HepG2 (cell line): ENCODE results near the gene MBOAT7. TPM values are rescaled to one million over a fixed set of nuclear protein-coding genes. Genes with fewer than 3 reads are reported as not detected.

Experiments
- ATAC-seq: fragments of 200-7000 bp; cut with Tn5 transposase; 3 replicates; pipeline ENCODE4 v1.9.1; 2020; ENCODE audit warnings: mild to moderate bottlenecking, moderate library complexity
- BruUV-seq: library from RNA; stranded (reverse); fragments of 400-500 nt; replicated peaks from 2 replicates; lab custom pipeline; 2021; lab: Mats Ljungman, UMichigan
- CTCF ChIA-PET: fragments of 300-600 bp; formaldehyde crosslinking; extraction: SDS; loops from one replicate; lab custom pipeline; 2021; ENCODE audit warnings: low total read pairs, inconsistent platforms, low intra/inter-chr PET ratio; lab: Yijun Ruan, JAX
- POLR2A ChIA-PET: fragments of 350-600 bp; sonication (Branson Sonifier 250); formaldehyde crosslinking; loops from one replicate; lab custom pipeline; 2020; ENCODE audit warnings: antibody characterized with exemption, inconsistent platforms; lab: Yijun Ruan, JAX
- DNase-seq: peaks from one replicate; pipeline ENCODE4 v3.0.0-alpha.2; 2015; ENCODE audit warnings: low spot score
- FAIRE-seq: peaks from 3 replicates; lab custom pipeline; 2011; peaks lifted over from hg19 to GRCh38; lab: Jason Lieb, UNC
- H2AFZ ChIP-seq: one replicate; pipeline ENCODE4 v1.6.1; 2011; ENCODE audit warnings: low read length, inconsistent platforms
- H3K27ac ChIP-seq: fragments of 300-600 bp; 3 replicates; pipeline ENCODE4 v1.8.0; 2011; ENCODE audit warnings: mixed run types, mild to moderate bottlenecking, mixed read lengths, low read length, inconsistent platforms; ENCODE audit not compliant: insufficient read depth; ENCODE audit errors: extremely low read length
- H3K27me3 ChIP-seq, 2 experiments: fragments of 200-600 bp in 1 of 2; 2 replicates in 1 of 2; 3 replicates in 1 of 2; pipeline versions ENCODE4 v1.6.0 to v1.8.0; 2011; ENCODE audit warnings: low read length in 2 of 2, mild to moderate bottlenecking in 2 of 2, moderate library complexity in 2 of 2, inconsistent platforms in 1 of 2; ENCODE audit not compliant: insufficient read depth in 2 of 2, control insufficient read depth in 1 of 2
- H3K36me3 ChIP-seq, 2 experiments: fragments of 200-600 bp in 1 of 2; replicated peaks in 1 of 2; 2 replicates in 1 of 2; 3 replicates in 1 of 2; pipeline versions ENCODE4 v1.5.1 to v1.8.0; 2011; ENCODE audit warnings: low read length in 2 of 2, inconsistent platforms in 1 of 2; ENCODE audit not compliant: insufficient read depth in 2 of 2, control insufficient read depth in 1 of 2
- H3K4me1 ChIP-seq: 2 replicates; pipeline ENCODE4 v1.5.1; 2012; ENCODE audit warnings: low read length, inconsistent platforms; ENCODE audit not compliant: insufficient read depth
- H3K4me2 ChIP-seq: 2 replicates; pipeline ENCODE4 v1.6.0; 2011; ENCODE audit warnings: low read depth, low read length, inconsistent platforms
- H3K4me3 ChIP-seq, 3 experiments: fragments of 200-600 bp in 1 of 3; sonication (generic), shearing (Covaris generic) in 1 of 3; replicated peaks in 1 of 3; 2 replicates each; pipeline ENCODE4 v1.5.1; 2011 to 2016; ENCODE audit warnings: low read length in 3 of 3, inconsistent platforms in 2 of 3, low read depth in 2 of 3, mild to moderate bottlenecking in 2 of 3, control low read depth in 1 of 3, mixed read lengths in 1 of 3; ENCODE audit not compliant: insufficient read depth in 1 of 3
- H3K79me2 ChIP-seq: one replicate; pipeline ENCODE4 v1.6.1; 2011; ENCODE audit warnings: low read length, inconsistent platforms; ENCODE audit not compliant: insufficient read depth
- H3K9ac ChIP-seq: 2 replicates; pipeline ENCODE4 v1.6.0; 2011; ENCODE audit warnings: mild to moderate bottlenecking, low read depth, low read length, inconsistent platforms; ENCODE audit not compliant: insufficient read depth
- H3K9me3 ChIP-seq: 2 replicates; pipeline ENCODE4 v1.5.1; 2012; ENCODE audit warnings: mild to moderate bottlenecking, low read length
- H4K20me1 ChIP-seq: 2 replicates; pipeline ENCODE4 v1.6.0; 2011; ENCODE audit warnings: inconsistent platforms, mild to moderate bottlenecking, low read length, moderate library complexity; ENCODE audit not compliant: insufficient read depth
- ELF1 ChIP-seq: sonication (generic); formaldehyde crosslinking; IDR thresholded peaks from 2 replicates; pipeline ENCODE4 v1.4.0; 2020; ENCODE audit warnings: missing genetic modification reagents
- ETV5 ChIP-seq: IDR thresholded peaks from 2 replicates; pipeline ENCODE4 v1.6.1; 2018; ENCODE audit warnings: missing biosample characterization, missing genetic modification reagents, inconsistent platforms, borderline replicate concordance
- GATA4 ChIP-seq: sonication (generic); IDR thresholded peaks from 2 replicates; pipeline ENCODE4 v1.6.1; 2016; ENCODE audit warnings: antibody characterized with exemption, low read depth, borderline replicate concordance
- KDM5A ChIP-seq: fragments of 200-600 bp; sonication (generic); IDR thresholded peaks from 2 replicates; pipeline ENCODE4 v1.7.0; 2018; ENCODE audit warnings: antibody characterized with exemption, mild to moderate bottlenecking, low read length, borderline replicate concordance
- NFATC3 ChIP-seq: sonication (generic); formaldehyde crosslinking; IDR thresholded peaks from 2 replicates; pipeline ENCODE4 v1.5.1; 2020; ENCODE audit warnings: mild to moderate bottlenecking, missing genetic modification reagents
- NFYC ChIP-seq: IDR thresholded peaks from 2 replicates; pipeline ENCODE4 v1.6.1; 2016; ENCODE audit warnings: missing genetic modification reagents, missing compliant biosample characterization
- PTBP1 ChIP-seq: fragments of 200-400 bp; formaldehyde crosslinking; IDR thresholded peaks from 2 replicates; pipeline ENCODE4 v1.6.1; 2018; ENCODE audit warnings: low read length, low read depth; ENCODE audit not compliant: poor library complexity, severe bottlenecking
- RFX5 ChIP-seq: IDR thresholded peaks from 2 replicates; pipeline ENCODE4 v1.6.1; 2011; ENCODE audit warnings: low read depth, low read length, improper control_type of control experiment
- ZNF264 ChIP-seq: sonication (generic); formaldehyde crosslinking; IDR thresholded peaks from 2 replicates; pipeline ENCODE4 v1.4.0; 2020; ENCODE audit warnings: missing genetic modification reagents
- ZNF432 ChIP-seq: sonication (generic); formaldehyde crosslinking; IDR thresholded peaks from 2 replicates; pipeline ENCODE4 v1.5.0; 2020; ENCODE audit warnings: missing genetic modification reagents, mild to moderate bottlenecking, borderline replicate concordance
- ZNF737 ChIP-seq: sonication (generic); formaldehyde crosslinking; IDR thresholded peaks from 2 replicates; pipeline ENCODE4 v1.5.0; 2020; ENCODE audit warnings: missing genetic modification reagents, mild to moderate bottlenecking, borderline replicate concordance
- ZNF775 ChIP-seq: sonication (generic); formaldehyde crosslinking; IDR thresholded peaks from 2 replicates; pipeline ENCODE4 v1.4.0; 2020; ENCODE audit warnings: missing genetic modification reagents, mild to moderate bottlenecking, moderate library complexity, borderline replicate concordance
- WGBS: methylation state at CpG from one replicate; pipeline ENCODE4 v1.1.6; 2017; ENCODE audit warnings: low lambda C conversion rate; 5-methylcytosine and 5-hydroxymethylcytosine counted together
- in situ Hi-C: cut with HindIII; loops from 2 replicates; pipeline ENCODE4 v1.10.0; 2017; ENCODE audit warnings: low pct_unique_long_range_greater_than_20kb; ENCODE audit not compliant: extremely low pct_ligation_motif_present
- intact Hi-C: fragments of 100-400 bp; cut with micrococcal nuclease; formaldehyde crosslinking; loops from one replicate; pipeline ENCODE4 v1.10.0; 2022; ENCODE audit not compliant: unreplicated experiment
- polyA plus RNA-seq, 8 experiments: library from polyadenylated mRNA; depleted of rRNA in 3 of 8; stranded (reverse) in 7 of 8; unstranded in 1 of 8; fragments of >200 nt; fragmentation: Illumina TruSeq in 4 of 8; extraction: Trizol in 4 of 8; gene quantifications; 2 replicates each; pipeline versions ENCODE4 v1.2.1 to v1.2.3, GENCODE V29; 2011 to 2016; ENCODE audit warnings: low read depth in 4 of 8, missing spikeins in 1 of 8, mixed read lengths in 1 of 8; ENCODE audit not compliant: insufficient read depth in 1 of 8
- total RNA-seq, 5 experiments: library from RNA; depleted of rRNA; stranded (reverse); fragments of >200 nt; fragmentation: Illumina TruSeq; extraction: Trizol; gene quantifications; 2 replicates each; pipeline ENCODE4 v1.2.3, GENCODE V29; 2016; ENCODE audit warnings: low read depth in 1 of 5
- TF ChIP-seq, protein P1 (sequence below): IDR thresholded peaks from 2 replicates; pipeline ENCODE4 v1.6.1; 2016; ENCODE audit warnings: low read depth, borderline replicate concordance
- TF ChIP-seq, protein P2 (sequence below): sonication (generic); formaldehyde crosslinking; IDR thresholded peaks from 2 replicates; pipeline ENCODE4 v1.4.0; 2020; ENCODE audit warnings: mild to moderate bottlenecking, missing genetic modification reagents

Gene MBOAT7
- total and polyA plus RNA-seq, 2 of the 13 experiments (the other 11 are each of a cell fraction or from before 2014, with no cell fraction given), result 22.2 to 25.5 TPM

DNA sequence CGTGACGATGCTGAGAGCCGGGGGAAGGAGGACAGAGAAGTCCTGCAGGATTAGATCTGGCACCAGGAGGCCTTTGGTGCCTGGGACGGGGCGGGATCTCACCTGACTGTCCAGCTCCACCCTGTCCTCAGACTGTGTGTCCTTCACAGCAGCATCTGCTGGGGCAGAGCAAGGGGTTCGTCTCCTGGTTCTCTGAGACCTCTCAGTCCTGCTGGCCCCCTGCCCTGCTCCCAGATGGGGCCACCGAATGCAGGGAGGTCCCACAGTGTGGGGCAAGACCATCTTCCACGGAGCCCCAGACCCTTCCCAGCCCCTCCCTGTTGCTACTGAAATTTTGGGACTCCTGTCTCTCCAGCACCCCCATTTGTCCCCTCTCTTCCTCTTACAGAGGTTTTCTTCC, 28.9 kb upstream of the MBOAT7 start:
- 33% methylated on average over 1 of the region's 8 CpGs for WGBS
- peak; percentile 10; the same call in 1 of the 3 replicates for ATAC-seq
- TF ChIP-seq ZNF775 (CRISPR knock-in tag) (no peak), RFX5 (no peak), NFATC3 (CRISPR knock-in tag) (no peak), ELF1 (CRISPR knock-in tag) (no peak), ETV5 (no peak), ZNF737 (CRISPR knock-in tag) (no peak), PTBP1 (no peak), GATA4 (no peak), ZNF264 (CRISPR knock-in tag) (no peak), NFYC (CRISPR knock-in tag) (no peak), KDM5A (no peak), ZNF432 (CRISPR knock-in tag) (no peak)
- TF ChIP-seq, protein P1, sequence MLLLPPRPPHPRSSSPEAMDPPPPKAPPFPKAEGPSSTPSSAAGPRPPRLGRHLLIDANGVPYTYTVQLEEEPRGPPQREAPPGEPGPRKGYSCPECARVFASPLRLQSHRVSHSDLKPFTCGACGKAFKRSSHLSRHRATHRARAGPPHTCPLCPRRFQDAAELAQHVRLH (CRISPR knock-in tag), result no peak
- TF ChIP-seq, protein P2, sequence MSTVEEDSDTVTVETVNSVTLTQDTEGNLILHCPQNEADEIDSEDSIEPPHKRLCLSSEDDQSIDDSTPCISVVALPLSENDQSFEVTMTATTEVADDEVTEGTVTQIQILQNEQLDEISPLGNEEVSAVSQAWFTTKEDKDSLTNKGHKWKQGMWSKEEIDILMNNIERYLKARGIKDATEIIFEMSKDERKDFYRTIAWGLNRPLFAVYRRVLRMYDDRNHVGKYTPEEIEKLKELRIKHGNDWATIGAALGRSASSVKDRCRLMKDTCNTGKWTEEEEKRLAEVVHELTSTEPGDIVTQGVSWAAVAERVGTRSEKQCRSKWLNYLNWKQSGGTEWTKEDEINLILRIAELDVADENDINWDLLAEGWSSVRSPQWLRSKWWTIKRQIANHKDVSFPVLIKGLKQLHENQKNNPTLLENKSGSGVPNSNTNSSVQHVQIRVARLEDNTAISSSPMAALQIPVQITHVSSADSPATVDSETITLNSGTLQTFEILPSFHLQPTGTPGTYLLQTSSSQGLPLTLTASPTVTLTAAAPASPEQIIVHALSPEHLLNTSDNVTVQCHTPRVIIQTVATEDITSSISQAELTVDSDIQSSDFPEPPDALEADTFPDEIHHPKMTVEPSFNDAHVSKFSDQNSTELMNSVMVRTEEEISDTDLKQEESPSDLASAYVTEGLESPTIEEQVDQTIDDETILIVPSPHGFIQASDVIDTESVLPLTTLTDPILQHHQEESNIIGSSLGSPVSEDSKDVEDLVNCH (CRISPR knock-in tag), result no peak

More for the DNA sequence above, 28.9 kb upstream of the MBOAT7 start:
- no peak overlapping the region for H3K27ac ChIP-seq
- no peaks in the 10 kb centered on the region for H3K36me3 ChIP-seq
- no peaks in the 10 kb centered on the region for H3K79me2 ChIP-seq
- no peak overlapping the region for H2AFZ ChIP-seq
- H3K27me3 ChIP-seq, result peaks cover 3 to 12% of the 10 kb centered on the region in 2 experiments; a peak in 4 of 5 replicates
- BruUV-seq, result no TSS peak
- ChIA-PET POLR2A (interaction anchor here (1.2 kb wide), 1 partner anchor 9 kb away, joined by 3 read pairs; no protein-coding TSS in a partner anchor), CTCF (no interaction called here)
- no peak for FAIRE-seq
- H3K9ac ChIP-seq, result no peak overlapping the region
- no peak for DNase-seq
- in situ Hi-C loops, result no loop called here
- intact Hi-C loops, result no loop called here
- peak overlapping the region in 1 of 3 experiments; percentile 28; a peak in 1 of 6 replicates for H3K4me3 ChIP-seq
- peaks cover 21% of the 10 kb centered on the region for H3K4me1 ChIP-seq
- H3K4me2 ChIP-seq, result no peak overlapping the region; the same call in 1 of the 2 replicates
- H4K20me1 ChIP-seq, result no peaks in the 10 kb centered on the region
- no peaks in the 10 kb centered on the region for H3K9me3 ChIP-seq
